Left renal pelvis (tissue), 4 donors: ENCODE data around the gene CD300A. TPM values are rescaled to one million over a fixed set of nuclear protein-coding genes. Genes with fewer than 3 reads are reported as not detected.
A peak's percentile ranks its signal among the peaks of the same experiment; 100 is the strongest.

Experiments used
- DNase-seq, 4 donors: peaks; one replicate each; pipeline ENCODE4 v3.0.0-alpha.2; 2013; ENCODE audit warnings: low read depth in 4 of 4, low spot score in 3 of 4
- polyA plus RNA-seq, 4 donors: library from polyadenylated mRNA; unstranded; fragments of 120-200 nt; gene quantifications; one replicate each; pipeline ENCODE4 v1.2.1, GENCODE V29; 2013; ENCODE audit not compliant: insufficient read length in 4 of 4

The CD300A gene
- polyA plus RNA-seq, 4 donors: 1.5 to 3.1 (median 1.7) TPM

DNA sequence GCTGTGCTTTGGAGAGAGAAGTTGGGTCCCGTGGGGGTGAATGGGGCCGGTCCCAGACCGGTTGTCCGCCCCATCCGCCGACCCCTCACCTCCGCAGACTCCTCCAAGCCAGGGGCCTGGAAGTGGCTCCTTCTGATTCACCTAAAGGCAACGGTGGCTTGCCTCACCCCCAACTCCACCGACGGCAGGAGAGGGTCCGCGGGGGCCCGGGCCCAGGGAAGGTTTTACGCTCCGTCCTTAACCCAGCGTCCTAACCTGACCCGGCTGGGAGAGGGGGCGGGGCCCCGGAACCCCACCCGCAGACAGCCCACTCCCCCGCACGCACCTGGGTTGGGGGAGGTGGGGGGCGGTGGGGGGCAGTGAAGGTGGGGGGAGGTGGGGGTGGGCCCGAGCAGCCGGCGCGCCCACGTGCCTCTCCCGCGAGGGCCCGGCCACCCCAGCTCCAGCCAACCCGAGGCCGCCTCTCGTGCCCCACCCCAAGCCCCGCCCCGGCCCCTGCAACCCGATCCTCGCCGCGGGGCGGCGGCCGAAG is 12.7 kb upstream of the CD300A start:
- no peak for DNase-seq

DNA sequence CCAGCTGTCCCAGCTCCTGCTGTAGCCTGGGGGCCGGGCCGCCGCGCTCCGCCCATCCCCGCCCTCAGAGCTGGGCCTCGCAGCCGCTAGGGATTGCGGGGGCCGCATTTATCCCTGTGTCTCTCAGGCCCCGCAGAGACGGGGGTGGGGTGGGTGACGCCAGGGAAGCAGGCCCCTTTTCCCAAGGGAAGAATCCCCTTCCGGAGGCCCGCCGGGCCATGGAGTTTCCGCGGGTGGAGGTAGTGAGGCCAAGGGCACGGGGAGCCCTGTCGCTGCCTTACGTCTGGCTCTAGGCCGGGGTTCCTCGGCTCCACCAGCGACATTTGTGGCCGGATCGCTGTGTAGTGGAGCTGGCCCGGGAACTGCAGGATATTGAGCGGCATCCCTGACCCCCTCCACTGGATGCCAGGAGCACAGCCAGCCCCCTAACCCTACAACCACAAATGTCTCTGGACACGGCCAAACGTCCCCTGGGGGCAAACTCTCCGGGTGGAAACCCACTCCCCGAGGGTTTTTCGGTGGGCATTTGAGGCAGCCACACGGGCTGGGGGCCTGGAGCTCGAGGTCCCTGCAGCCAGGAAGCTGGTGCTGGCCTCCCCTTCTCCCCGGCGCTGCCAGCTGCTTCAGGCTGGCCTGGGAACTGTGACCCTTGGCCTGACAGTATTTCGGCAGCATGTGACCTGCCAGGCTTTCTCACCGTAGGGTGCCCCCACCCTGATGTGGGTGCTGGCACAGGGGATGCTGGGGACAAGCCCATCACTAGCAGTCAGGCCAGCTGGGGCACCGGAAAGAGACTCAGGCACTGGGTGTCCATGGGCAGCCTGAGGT is 12.0 kb upstream of the CD300A start:
- peak in 3 of 4 donors; percentile 80 to 85 (median 84) for DNase-seq

GRCh38 chr17:74455025-74455545 is 11.3 kb upstream of the CD300A start:
- no peak for DNase-seq

DNA sequence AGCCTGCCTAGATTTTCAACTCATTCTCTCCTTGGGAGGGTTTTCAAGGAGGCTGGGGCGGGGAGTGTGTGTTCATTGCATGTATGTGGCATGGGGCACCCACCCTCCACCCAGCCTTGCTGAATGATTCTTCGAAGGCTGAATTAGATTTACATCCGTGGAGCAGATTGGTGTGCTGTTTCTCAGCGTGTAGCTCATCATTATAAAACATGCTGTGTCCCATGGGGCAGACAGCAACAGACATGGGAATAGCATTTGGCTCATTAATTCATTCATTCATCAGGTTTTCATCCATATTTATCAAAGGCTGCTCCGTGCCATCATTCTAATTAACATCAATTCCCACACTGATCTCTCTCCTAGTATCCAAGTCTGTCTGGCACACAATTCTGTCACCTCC is 10.6 kb upstream of the CD300A start:
- DNase-seq: no peak

DNA sequence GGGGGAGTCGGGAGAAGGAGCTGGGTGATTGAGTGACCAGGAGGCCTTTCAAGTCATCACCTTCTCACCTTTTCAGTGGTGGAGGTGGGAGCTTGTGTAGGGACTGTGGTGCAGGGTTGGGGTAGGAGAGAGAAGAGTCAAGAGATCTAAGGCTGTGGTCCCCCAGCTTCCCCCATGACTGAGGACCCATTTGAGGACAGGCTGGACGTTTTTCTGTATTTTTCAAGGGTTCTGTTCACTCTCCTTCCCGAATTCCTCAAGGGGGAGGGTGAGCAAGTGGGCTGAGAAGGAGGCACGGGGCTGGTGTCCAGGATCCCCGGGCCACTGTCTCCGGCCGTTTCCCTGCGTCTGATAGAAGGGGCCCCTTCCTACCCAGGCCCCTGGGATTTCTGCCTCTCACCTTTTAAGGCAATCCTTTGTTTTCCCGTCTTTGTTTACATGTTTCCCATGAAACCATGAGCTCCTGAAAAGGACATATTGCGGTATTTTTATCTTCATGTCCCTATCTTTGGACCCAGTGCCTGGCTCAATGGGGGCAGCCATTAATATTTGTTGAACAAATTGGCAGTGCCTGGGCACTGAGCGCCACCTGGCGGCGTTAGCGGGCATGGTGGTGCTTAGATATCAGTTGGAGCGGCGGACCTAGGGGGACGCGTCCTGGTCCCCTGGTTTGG is 9.2 kb upstream of the CD300A start:
- DNase-seq: no peak

DNA sequence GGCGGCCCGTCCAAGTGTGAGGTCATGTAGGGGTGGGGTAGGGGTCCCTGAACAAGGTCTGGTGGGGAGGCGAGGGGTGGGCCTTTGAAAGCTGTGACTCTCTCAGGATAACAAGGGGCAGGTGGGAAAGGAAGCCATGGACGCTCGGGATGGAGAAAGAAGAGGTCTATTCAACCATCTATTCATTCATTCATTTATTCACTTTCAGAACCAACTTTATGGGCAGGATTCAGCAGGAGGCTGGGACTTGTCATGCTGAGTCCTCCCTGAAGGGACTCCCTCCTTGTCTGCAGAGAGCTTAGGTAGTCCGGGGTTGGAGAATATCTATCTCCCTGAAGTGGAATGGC is 8.6 kb upstream of the CD300A start:
- DNase-seq: no peak

- DNase-seq: no peak
Measured at GRCh38 chr17:74458835-74459234, 7.6 kb upstream of the CD300A start.

- no peak for DNase-seq
Measured at GRCh38 chr17:74459622-74460021, 6.8 kb upstream of the CD300A start.

DNA sequence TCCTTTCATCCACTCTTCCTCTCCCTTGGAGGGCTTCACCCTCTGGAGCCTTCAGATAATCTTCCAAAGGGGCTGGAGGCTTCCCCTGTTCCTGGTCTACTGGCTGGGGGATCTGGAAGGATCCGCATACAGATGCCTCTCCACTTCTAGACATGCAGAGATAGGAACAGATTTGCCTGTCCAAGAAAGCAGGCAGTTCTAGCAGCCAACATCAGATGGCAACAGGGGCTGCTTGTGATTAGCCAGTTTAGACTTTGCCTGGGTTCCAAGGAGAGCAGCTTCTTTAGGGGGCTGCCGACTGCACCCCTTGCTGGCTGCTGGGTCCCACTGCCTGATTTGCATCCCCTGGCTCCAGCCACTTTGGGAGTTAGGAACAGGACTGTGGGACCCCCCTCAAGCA is 6.2 kb upstream of the CD300A start:
- no peak for DNase-seq

GRCh38 chr17:74460996-74461395 is 5.4 kb upstream of the CD300A start:
- DNase-seq: no peak

GRCh38 chr17:74461611-74462010 is 4.8 kb upstream of the CD300A start:
- DNase-seq: no peak

DNA sequence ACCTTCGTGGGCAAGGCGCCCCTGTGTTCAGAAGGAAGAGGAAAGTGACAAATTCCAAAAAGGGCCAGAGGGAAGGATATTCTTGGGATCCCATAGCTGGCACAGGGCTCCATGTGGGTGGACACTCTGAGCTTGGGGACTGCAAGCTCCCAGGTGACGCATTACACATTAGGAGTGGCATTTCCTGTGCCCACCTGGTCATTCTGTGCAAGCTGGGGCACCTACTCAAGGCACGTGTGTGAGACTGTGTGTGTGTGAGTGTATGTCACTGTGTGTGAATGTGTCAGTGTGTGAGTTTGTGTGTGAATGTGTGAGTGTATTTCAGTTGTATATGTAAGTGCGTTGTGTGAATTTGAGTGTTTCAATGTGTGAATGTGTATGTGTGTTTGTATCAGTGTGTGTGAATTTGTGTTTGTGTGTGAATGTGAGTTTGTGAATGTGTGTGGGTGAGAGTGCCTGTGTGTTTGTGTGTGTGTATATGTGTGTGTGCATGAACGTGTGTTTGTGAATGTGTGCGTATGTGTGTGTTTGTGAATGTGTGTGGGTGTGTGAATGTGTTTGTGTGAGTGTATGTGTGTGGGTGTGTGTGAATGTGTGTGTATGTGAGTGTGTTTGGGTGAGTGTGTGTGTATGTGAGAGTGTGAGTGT is 1.6 kb upstream of the CD300A start:
- DNase-seq: no peak

- DNase-seq: no peak
Measured at GRCh38 chr17:74465378-74466110, 890 bp upstream of the CD300A start.

- no peak for DNase-seq
Measured at GRCh38 chr17:74466828-74467184, 372 bp downstream of the CD300A start.

- DNase-seq: no peak
Measured at GRCh38 chr17:74467221-74467951, 952 bp downstream of the CD300A start.

DNA sequence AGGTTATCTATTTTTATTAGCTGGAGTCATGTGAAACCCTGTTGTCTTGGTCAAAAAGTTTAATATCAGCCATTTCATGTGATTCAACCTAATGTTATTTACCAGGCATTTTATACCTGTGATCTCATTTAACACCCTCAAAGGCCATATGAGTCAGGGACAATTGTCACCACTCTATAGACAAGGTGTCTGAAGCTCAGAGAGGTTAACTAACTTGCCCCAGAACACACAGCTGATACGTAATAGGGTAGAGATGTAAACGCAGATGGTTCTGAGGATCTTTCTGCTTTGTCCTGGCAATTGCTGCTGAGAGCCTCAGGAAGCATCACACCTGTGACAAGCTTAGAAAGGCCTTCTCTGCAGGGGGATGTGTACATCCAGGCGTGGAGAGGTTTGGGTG is 4.9 kb downstream of the CD300A start:
- no peak for DNase-seq

DNA sequence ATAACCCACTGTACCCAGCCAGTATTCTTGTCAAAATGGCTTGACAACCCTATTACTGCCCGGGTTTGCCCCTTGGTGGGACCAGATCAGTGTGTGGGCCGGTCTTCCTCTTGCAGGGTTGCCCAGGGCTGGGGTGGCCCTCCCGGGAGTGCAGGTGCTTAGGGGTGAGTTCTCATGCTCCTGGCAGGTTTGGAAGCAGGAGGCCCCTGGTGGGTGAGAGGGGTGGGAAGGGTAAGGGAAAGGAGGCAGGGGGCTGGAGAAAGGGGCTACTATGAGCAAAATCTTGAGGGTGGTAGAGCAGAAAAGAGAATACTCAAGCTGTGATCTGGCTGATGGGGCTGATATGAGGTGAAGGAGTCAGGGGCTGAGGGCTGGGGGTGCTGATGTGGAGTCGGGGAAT is 6.5 kb downstream of the CD300A start:
- no peak for DNase-seq

DNA sequence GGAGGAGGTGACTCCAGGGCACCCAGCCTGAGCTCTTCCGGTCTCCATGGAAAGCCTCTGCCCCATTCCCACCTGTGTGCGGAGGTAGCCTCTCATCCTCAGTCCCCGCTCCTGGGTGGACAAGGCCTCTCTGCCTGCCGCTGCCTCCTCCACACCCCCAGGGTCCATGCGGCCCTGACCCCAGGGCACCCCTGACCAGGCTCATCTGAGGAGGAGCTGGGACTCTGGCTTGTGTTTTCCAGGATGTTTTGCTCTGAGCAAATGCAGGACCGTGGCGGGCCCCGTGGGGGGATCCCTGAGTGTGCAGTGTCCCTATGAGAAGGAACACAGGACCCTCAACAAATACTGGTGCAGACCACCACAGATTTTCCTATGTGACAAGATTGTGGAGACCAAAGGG is 6.9 kb downstream of the CD300A start:
- DNase-seq: no peak

DNA sequence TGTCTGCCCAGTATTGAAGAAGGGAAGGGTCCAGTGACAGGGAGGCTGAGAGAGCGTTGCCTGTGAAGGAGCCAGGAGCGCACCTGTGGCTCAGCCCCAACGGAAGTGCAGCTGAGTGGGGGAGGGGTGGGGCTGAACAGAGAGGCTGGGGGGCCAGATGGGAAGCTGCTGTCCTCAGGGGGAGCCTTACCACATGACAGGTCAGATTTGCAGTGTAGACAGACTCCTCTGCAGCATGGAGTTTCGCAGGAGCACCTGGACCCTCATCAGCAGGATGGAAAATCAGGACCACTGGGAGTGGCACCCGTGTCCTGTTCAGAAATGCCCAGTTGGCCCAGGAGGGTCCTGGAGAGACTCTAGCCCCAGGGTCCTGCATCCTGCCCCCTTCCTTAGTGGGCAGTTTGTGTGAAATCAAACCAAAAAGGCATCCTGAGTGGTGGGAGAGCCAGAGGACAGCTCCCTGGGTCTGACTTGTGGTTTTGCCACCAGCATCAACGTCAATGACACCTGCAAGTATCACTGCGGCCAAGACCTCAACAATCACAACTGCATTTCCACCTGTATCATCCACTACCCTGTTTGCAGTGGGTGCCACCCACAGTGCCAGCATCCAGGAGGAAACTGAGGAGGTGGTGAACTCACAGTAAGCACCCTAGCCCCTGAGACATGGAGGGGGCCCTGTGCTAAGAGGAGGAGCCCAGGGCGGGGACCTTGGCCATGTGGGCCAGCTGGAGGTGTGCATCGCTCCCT is 7.8 kb downstream of the CD300A start:
- no peak for DNase-seq
